GM23338 (cell line): ENCODE data around the gene SPINK8. TPM values are rescaled to one million over a fixed set of nuclear protein-coding genes. Genes with fewer than 3 reads are reported as not detected.

Experiments used
- ATAC-seq: fragments of 200-7000 bp; cut with Tn5 transposase; 3 replicates; pipeline ENCODE4 v1.9.1; 2020
- DNase-seq: peaks from one replicate; pipeline ENCODE4 v3.0.0-alpha.2; 2015; ENCODE audit warnings: low spot score
- H2AFZ ChIP-seq: fragments of 200-600 bp; sonication (generic); 2 replicates; pipeline ENCODE4 v1.8.0; 2016; ENCODE audit warnings: antibody characterized with exemption, mild to moderate bottlenecking, moderate library complexity
- H3F3A ChIP-seq: fragments of 200-600 bp; sonication (generic); replicated peaks from 2 replicates; pipeline ENCODE4 v1.8.0; 2017; ENCODE audit warnings: antibody characterized with exemption, mixed run types, low read depth
- H3K27ac ChIP-seq: fragments of 200-600 bp; sonication (generic); 2 replicates; pipeline ENCODE4 v1.6.1; 2016; ENCODE audit warnings: low read depth
- H3K27me3 ChIP-seq: fragments of 200-600 bp; sonication (generic); 2 replicates; pipeline ENCODE4 v1.8.0; 2016; ENCODE audit warnings: mild to moderate bottlenecking, mixed run types, moderate library complexity; ENCODE audit not compliant: insufficient read depth
- H3K36me3 ChIP-seq: fragments of 200-600 bp; sonication (generic); 2 replicates; pipeline ENCODE4 v1.8.0; 2016; ENCODE audit warnings: mild to moderate bottlenecking; ENCODE audit not compliant: insufficient read depth
- H3K4me1 ChIP-seq: fragments of 200-600 bp; sonication (generic); 2 replicates; pipeline ENCODE4 v1.8.0; 2016; ENCODE audit warnings: mild to moderate bottlenecking, moderate library complexity; ENCODE audit not compliant: insufficient read depth
- H3K4me2 ChIP-seq: fragments of 200-600 bp; sonication (generic); 2 replicates; pipeline ENCODE4 v1.7.1; 2017; ENCODE audit warnings: mixed run types
- H3K4me3 ChIP-seq: fragments of 200-600 bp; sonication (generic); 2 replicates; pipeline ENCODE4 v1.6.1; 2016; ENCODE audit warnings: mixed run types
- H3K79me2 ChIP-seq: fragments of 200-600 bp; sonication (generic); replicated peaks from 2 replicates; pipeline ENCODE4 v1.8.0; 2017; ENCODE audit warnings: mild to moderate bottlenecking; ENCODE audit not compliant: insufficient read depth
- H3K9me2 ChIP-seq: fragments of 200-600 bp; sonication (generic); 2 replicates; pipeline ENCODE4 v1.8.0; 2017; ENCODE audit not compliant: insufficient read depth
- H4K20me1 ChIP-seq: fragments of 200-600 bp; sonication (generic); replicated peaks from 2 replicates; pipeline ENCODE4 v1.8.0; 2017; ENCODE audit warnings: mild to moderate bottlenecking; ENCODE audit not compliant: insufficient read depth
- H3K27ac Mint-ChIP-seq: 2 replicates; pipeline ENCODE4 v1.8.0; 2020; ENCODE audit warnings: inconsistent platforms, mild to moderate bottlenecking, moderate library complexity, mixed read lengths
- H3K27me3 Mint-ChIP-seq: 3 replicates; pipeline ENCODE4 v1.8.0; 2022; ENCODE audit warnings: low read depth, mild to moderate bottlenecking, moderate library complexity, mixed read lengths, inconsistent platforms; ENCODE audit not compliant: insufficient read depth, poor library complexity
- H3K36me3 Mint-ChIP-seq: 3 replicates; pipeline ENCODE4 v1.8.0; 2021; ENCODE audit warnings: low read depth, mild to moderate bottlenecking, inconsistent platforms, moderate library complexity, mixed read lengths
- H3K4me1 Mint-ChIP-seq: 3 replicates; pipeline ENCODE4 v1.8.0; 2020; ENCODE audit warnings: mild to moderate bottlenecking, inconsistent platforms, mixed read lengths
- H3K4me3 Mint-ChIP-seq: 3 replicates; pipeline ENCODE4 v1.8.0; 2021; ENCODE audit warnings: moderate library complexity, mild to moderate bottlenecking, inconsistent platforms, mixed read lengths
- H3K9me3 Mint-ChIP-seq: 3 replicates; pipeline ENCODE4 v1.8.0; 2020; ENCODE audit warnings: moderate library complexity, mild to moderate bottlenecking, inconsistent platforms, mixed read lengths
- EZH2phosphoT487 ChIP-seq: fragments of 200-600 bp; sonication (generic); IDR thresholded peaks from one replicate; pipeline ENCODE4 v1.8.1; 2018; ENCODE audit warnings: antibody characterized with exemption; ENCODE audit not compliant: unreplicated experiment
- NANOG ChIP-seq: IDR thresholded peaks from 2 replicates; pipeline ENCODE4 v1.6.1; 2016; ENCODE audit warnings: antibody characterized with exemption, borderline replicate concordance
- REST ChIP-seq: IDR thresholded peaks from one replicate; pipeline ENCODE4 v1.6.1; 2018; ENCODE audit warnings: antibody characterized with exemption; ENCODE audit not compliant: unreplicated experiment
- polyA plus RNA-seq: library from polyadenylated mRNA; unstranded; fragments of >200 nt; fragmentation: Nextera tagmentation; extraction: Ambion mirVana; gene quantifications from 2 replicates; pipeline ENCODE4 v1.2.1, GENCODE V29; 2016
- total RNA-seq: library from RNA; depleted of rRNA; stranded (reverse); fragments of >200 nt; shearing (Covaris generic); gene quantifications from 2 replicates; pipeline ENCODE4 v1.2.3, GENCODE V29; 2014
- TF ChIP-seq, protein P1 (sequence below): fragments of 250-450 bp; sonication (Bioruptor Pico); IDR thresholded peaks from 2 replicates; pipeline ENCODE4 v1.5.0; 2020; ENCODE audit warnings: mild to moderate bottlenecking, moderate library complexity

The SPINK8 gene
- total and polyA plus RNA-seq, 2 experiments from 2014 or later = not detected

DNA sequence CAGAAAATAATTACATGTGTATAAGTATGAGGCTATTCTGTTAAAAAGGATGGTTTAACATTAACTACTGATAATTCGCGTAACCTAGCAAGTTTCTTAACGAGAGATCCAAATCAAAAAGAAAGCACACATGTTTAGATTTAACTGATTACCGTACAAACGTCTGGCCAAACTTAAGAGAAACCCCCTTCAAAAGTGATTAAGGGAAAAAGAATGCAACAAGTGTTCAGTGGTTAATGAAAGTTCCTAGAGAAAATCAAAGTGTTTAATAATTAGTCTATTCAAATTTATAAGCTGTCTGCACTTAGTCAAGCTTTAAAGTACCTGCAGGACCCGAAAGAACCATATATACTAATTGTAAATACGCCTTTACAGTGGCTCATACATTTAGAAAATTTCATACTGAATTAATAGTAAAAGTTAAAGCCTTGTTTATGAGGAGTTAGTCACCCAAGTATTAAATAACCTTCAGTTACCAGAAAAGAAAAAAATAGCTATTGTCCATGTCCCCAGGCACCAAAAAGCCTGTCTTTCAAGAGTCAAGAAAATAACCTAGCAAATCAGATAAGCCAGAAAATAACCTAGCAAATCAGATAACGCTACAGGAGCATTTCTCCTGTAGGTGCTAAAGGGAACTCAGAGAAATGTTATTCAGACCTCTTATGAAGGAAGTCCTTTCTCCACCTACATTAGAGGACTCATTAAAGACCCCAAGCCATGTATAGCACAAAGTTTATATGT lies 58.0 kb downstream of the SPINK8 start:
- Histone ChIP-seq H3K4me3 (no peak overlapping the region), H3K4me2 (no peak overlapping the region), H4K20me1 (peaks cover 15% of the 10 kb centered on the region), H2AFZ (no peak overlapping the region), H3K27ac (peak overlapping the region; percentile 40; the same call in 1 of the 2 replicates), H3K36me3 (peaks cover 10% of the 10 kb centered on the region), H3F3A (peaks cover 23% of the 10 kb centered on the region), H3K79me2 (no peaks in the 10 kb centered on the region), H3K4me1 (peaks cover 50% of the 10 kb centered on the region), H3K27me3 (no peaks in the 10 kb centered on the region), H3K9me2 (peaks cover 4% of the 10 kb centered on the region; the same call in 1 of the 2 replicates)
- Mint-ChIP-seq H3K4me1 (peaks cover 46% of the 10 kb centered on the region), H3K9me3 (peaks cover 30% of the 10 kb centered on the region), H3K27ac (no peak overlapping the region), H3K4me3 (no peak overlapping the region), H3K36me3 (peaks cover 68% of the 10 kb centered on the region), H3K27me3 (peaks cover 26% of the 10 kb centered on the region)
- no peak for TF ChIP-seq REST
- no peak for TF ChIP-seq NANOG
- TF ChIP-seq, protein P1, sequence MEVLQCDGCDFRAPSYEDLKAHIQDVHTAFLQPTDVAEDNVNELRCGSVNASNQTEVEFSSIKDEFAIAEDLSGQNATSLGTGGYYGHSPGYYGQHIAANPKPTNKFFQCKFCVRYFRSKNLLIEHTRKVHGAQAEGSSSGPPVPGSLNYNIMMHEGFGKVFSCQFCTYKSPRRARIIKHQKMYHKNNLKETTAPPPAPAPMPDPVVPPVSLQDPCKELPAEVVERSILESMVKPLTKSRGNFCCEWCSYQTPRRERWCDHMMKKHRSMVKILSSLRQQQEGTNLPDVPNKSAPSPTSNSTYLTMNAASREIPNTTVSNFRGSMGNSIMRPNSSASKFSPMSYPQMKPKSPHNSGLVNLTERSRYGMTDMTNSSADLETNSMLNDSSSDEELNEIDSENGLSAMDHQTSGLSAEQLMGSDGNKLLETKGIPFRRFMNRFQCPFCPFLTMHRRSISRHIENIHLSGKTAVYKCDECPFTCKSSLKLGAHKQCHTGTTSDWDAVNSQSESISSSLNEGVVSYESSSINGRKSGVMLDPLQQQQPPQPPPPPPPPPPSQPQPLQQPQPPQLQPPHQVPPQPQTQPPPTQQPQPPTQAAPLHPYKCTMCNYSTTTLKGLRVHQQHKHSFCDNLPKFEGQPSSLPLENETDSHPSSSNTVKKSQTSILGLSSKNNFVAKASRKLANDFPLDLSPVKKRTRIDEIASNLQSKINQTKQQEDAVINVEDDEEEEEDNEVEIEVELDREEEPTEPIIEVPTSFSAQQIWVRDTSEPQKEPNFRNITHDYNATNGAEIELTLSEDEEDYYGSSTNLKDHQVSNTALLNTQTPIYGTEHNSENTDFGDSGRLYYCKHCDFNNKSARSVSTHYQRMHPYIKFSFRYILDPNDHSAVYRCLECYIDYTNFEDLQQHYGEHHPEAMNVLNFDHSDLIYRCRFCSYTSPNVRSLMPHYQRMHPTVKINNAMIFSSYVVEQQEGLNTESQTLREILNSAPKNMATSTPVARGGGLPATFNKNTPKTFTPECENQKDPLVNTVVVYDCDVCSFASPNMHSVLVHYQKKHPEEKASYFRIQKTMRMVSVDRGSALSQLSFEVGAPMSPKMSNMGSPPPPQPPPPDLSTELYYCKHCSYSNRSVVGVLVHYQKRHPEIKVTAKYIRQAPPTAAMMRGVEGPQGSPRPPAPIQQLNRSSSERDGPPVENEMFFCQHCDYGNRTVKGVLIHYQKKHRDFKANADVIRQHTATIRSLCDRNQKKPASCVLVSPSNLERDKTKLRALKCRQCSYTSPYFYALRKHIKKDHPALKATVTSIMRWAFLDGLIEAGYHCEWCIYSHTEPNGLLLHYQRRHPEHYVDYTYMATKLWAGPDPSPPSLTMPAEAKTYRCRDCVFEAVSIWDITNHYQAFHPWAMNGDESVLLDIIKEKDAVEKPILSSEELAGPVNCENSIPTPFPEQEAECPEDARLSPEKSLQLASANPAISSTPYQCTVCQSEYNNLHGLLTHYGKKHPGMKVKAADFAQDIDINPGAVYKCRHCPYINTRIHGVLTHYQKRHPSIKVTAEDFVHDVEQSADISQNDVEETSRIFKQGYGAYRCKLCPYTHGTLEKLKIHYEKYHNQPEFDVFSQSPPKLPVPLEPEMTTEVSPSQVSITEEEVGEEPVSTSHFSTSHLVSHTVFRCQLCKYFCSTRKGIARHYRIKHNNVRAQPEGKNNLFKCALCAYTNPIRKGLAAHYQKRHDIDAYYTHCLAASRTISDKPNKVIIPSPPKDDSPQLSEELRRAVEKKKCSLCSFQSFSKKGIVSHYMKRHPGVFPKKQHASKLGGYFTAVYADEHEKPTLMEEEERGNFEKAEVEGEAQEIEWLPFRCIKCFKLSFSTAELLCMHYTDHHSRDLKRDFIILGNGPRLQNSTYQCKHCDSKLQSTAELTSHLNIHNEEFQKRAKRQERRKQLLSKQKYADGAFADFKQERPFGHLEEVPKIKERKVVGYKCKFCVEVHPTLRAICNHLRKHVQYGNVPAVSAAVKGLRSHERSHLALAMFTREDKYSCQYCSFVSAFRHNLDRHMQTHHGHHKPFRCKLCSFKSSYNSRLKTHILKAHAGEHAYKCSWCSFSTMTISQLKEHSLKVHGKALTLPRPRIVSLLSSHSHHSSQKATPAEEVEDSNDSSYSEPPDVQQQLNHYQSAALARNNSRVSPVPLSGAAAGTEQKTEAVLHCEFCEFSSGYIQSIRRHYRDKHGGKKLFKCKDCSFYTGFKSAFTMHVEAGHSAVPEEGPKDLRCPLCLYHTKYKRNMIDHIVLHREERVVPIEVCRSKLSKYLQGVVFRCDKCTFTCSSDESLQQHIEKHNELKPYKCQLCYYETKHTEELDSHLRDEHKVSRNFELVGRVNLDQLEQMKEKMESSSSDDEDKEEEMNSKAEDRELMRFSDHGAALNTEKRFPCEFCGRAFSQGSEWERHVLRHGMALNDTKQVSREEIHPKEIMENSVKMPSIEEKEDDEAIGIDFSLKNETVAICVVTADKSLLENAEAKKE (CRISPR knock-in tag) = no peak
- TF ChIP-seq EZH2phosphoT487 = no peak
- ATAC-seq (no peak), DNase-seq (no peak)
